ENCODE results near the gene GALNT1. TPM values are rescaled to one million over a fixed set of nuclear protein-coding genes. Genes with fewer than 3 reads are reported as not detected.
A peak's percentile ranks its signal among the peaks of the same experiment; 100 is the strongest.

GALNT1 gene
- 77.4 and 81.7 TPM in 2 replicates for total RNA-seq

- no peaks in the 10 kb centered on the region for H3K27me3 ChIP-seq (ENCODE audit: control insufficient read depth, insufficient read depth, low read length)
- H3K36me3 ChIP-seq (ENCODE audit: control insufficient read depth, insufficient read depth, low read length): no peaks in the 10 kb centered on the region
- peak within 1 kb of the TSS; percentile 65 for H3K4me3 ChIP-seq (ENCODE audit: low read depth, low read length)
- DNase-seq (ENCODE audit: low read depth) (no peak), FAIRE-seq (no peak)
- no peak for TF ChIP-seq CTCF (IDR thresholded peaks at IDR 0.05; ENCODE audit: insufficient read depth, low read length, severe bottlenecking)
Observed at GRCh38 chr18:35581546-35581897, at the start of gene GALNT1. Gene GALNT1, plus strand, starts transcription at chr18:35581740. Its CDS starts 72,923 bp downstream, at chr18:35654663.

DNA sequence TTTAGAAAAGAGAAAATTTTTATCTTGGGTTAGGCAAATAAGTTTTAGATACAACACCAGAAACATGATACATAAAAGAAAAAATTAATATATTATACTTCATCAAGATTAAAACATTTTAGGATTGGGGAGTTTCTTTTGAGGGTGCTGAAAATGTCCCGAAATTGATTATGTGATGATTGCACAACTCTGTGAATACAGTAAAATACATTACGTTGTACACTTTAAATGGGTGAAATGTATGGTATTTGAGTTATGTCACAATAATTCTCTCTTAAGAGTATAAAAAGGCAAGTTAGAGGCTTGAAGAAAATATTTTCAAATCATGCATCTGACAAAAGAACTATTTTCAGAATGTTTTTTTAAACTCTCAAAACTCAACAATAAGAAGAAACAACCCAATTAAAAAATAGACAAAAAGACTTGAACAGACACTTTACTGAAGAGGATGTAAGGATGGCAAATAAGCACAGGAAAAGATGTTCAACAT, 47.6 kb upstream of the GALNT1 start:
- FAIRE-seq (no peak), DNase-seq (ENCODE audit: low read depth) (no peak)
- Histone ChIP-seq H3K27me3 (ENCODE audit: control insufficient read depth, insufficient read depth, low read length) (no peaks in the 10 kb centered on the region), H3K4me3 (ENCODE audit: low read depth, low read length) (no peak overlapping the region), H3K36me3 (ENCODE audit: control insufficient read depth, insufficient read depth, low read length) (no peaks in the 10 kb centered on the region)
- no peak for TF ChIP-seq CTCF (IDR thresholded peaks at IDR 0.05; ENCODE audit: insufficient read depth, low read length, severe bottlenecking)

DNA sequence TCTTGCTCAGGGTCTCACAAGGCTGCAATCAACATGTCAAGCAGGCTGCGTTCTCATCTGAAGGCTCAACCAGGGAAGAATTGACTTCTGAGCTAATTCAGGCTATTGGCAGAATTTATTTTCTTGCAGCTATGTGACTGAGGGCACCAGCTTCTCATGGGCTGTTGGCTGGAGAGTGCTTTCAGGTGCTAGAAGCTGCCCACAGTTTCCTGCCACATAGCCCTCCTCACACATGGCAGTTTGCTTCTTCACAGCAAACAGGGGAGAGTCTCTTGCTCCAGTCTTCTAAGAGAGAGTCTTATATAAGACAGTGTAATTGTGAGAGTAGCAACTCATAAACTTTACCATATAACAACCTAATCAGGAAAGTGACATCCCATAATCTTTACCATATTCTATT, 46.2 kb upstream of the GALNT1 start:
- no peak for FAIRE-seq
- H3K36me3 ChIP-seq (ENCODE audit: control insufficient read depth, insufficient read depth, low read length): no peaks in the 10 kb centered on the region

DNA sequence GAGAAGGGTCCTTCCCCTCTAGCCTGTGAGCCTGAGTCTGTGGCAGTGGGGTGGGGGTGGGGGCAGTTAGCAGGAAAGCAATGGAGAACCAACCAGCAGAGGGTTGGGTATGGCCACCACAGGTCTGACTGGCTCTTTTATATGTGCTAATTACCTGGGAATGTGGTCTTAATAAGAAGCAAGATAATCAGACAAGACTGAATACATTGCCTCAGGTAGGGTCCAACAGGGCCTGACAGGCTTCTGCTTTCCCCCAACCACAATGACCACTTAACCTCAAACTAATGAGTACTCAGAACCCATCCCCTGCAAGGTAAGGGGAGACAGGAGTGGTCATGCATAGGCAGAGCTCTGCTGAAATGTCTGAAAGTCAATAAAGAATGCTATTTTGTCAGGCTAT, 39.2 kb upstream of the GALNT1 start:
- FAIRE-seq: no peak
- H3K27me3 ChIP-seq (ENCODE audit: control insufficient read depth, insufficient read depth, low read length): no peaks in the 10 kb centered on the region

More for the DNA sequence above, 46.2 kb upstream of the GALNT1 start:
- Histone ChIP-seq H3K4me3 (ENCODE audit: low read depth, low read length) (no peak overlapping the region), H3K27me3 (ENCODE audit: control insufficient read depth, insufficient read depth, low read length) (no peaks in the 10 kb centered on the region)
- no peak for DNase-seq (ENCODE audit: low read depth)
- no peak for TF ChIP-seq CTCF (IDR thresholded peaks at IDR 0.05; ENCODE audit: insufficient read depth, low read length, severe bottlenecking)

GRCh38 chr18:35547008-35547605, 34.4 kb upstream of the GALNT1 start:
- no peaks in the 10 kb centered on the region for H3K27me3 ChIP-seq (ENCODE audit: control insufficient read depth, insufficient read depth, low read length)
- H3K36me3 ChIP-seq (ENCODE audit: control insufficient read depth, insufficient read depth, low read length): no peaks in the 10 kb centered on the region
- H3K4me3 ChIP-seq (ENCODE audit: low read depth, low read length): no peak overlapping the region
- TF ChIP-seq CTCF (IDR thresholded peaks at IDR 0.05; ENCODE audit: insufficient read depth, low read length, severe bottlenecking): no peak
- DNase-seq (ENCODE audit: low read depth): no peak
- no peak for FAIRE-seq

More for the DNA sequence above, 39.2 kb upstream of the GALNT1 start:
- Histone ChIP-seq H3K36me3 (ENCODE audit: control insufficient read depth, insufficient read depth, low read length) (no peaks in the 10 kb centered on the region), H3K4me3 (ENCODE audit: low read depth, low read length) (no peak overlapping the region)
- TF ChIP-seq CTCF (IDR thresholded peaks at IDR 0.05; ENCODE audit: insufficient read depth, low read length, severe bottlenecking): no peak
- DNase-seq (ENCODE audit: low read depth): no peak

- Histone ChIP-seq H3K36me3 (ENCODE audit: control insufficient read depth, insufficient read depth, low read length) (no peaks in the 10 kb centered on the region), H3K27me3 (ENCODE audit: control insufficient read depth, insufficient read depth, low read length) (no peaks in the 10 kb centered on the region), H3K4me3 (ENCODE audit: low read depth, low read length) (no peak overlapping the region)
- TF ChIP-seq CTCF (IDR thresholded peaks at IDR 0.05; ENCODE audit: insufficient read depth, low read length, severe bottlenecking): no peak
- FAIRE-seq (no peak), DNase-seq (ENCODE audit: low read depth) (no peak)
Observed at GRCh38 chr18:35549564-35549963, 32.0 kb upstream of the GALNT1 start.
